HG02938 (cell line): ENCODE measurements around the gene POLR2A.
"Not testable (repeated sequence)": the region's sequence is repeated elsewhere in the genome, so short reads cannot be mapped to it uniquely, and the experiment has no call there.

Experiments used
- ATAC-seq: cut with Tn5 transposase; IDR thresholded peaks from one replicate; pipeline ENCODE4 v1.9.1; 2021; ENCODE audit warnings: mild to moderate bottlenecking, moderate library complexity; ENCODE audit not compliant: unreplicated experiment

The POLR2A gene

GRCh38 chr17:7460850-7461660 is 23.1 kb upstream of the POLR2A start:
- no peak for ATAC-seq

GRCh38 chr17:7462474-7463371 is 21.4 kb upstream of the POLR2A start:
- ATAC-seq, result no peak

- ATAC-seq, result no peak
These were observed 20.8 kb upstream of the POLR2A start for GRCh38 chr17:7463372-7463846.

- no peak for ATAC-seq
These were observed 20.1 kb upstream of the POLR2A start for GRCh38 chr17:7464081-7464480.

GRCh38 chr17:7465597-7466275 is 18.4 kb upstream of the POLR2A start:
- ATAC-seq, result no peak

GRCh38 chr17:7466318-7466638 is 17.9 kb upstream of the POLR2A start:
- ATAC-seq, result no peak

GRCh38 chr17:7466639-7467341 is 17.4 kb upstream of the POLR2A start:
- no peak for ATAC-seq

GRCh38 chr17:7467498-7467897 is 16.7 kb upstream of the POLR2A start:
- ATAC-seq, result no peak

- no peak for ATAC-seq
These were observed 15.9 kb upstream of the POLR2A start for GRCh38 chr17:7468290-7468689.

GRCh38 chr17:7468804-7469389 is 15.3 kb upstream of the POLR2A start:
- no peak for ATAC-seq

GRCh38 chr17:7469843-7470242 is 14.3 kb upstream of the POLR2A start:
- ATAC-seq, result not testable (repeated sequence)

- ATAC-seq, result not testable (repeated sequence)
These were observed 13.7 kb upstream of the POLR2A start for GRCh38 chr17:7470457-7470973.

- no peak for ATAC-seq
These were observed 12.4 kb upstream of the POLR2A start for GRCh38 chr17:7471729-7472128.

GRCh38 chr17:7474767-7475166 is 9.4 kb upstream of the POLR2A start:
- not testable (repeated sequence) for ATAC-seq

- ATAC-seq, result no peak
These were observed 8.3 kb upstream of the POLR2A start for GRCh38 chr17:7475764-7476422.

- ATAC-seq, result no peak
These were observed 7.7 kb upstream of the POLR2A start for GRCh38 chr17:7476494-7476893.

GRCh38 chr17:7476951-7477350 is 7.2 kb upstream of the POLR2A start:
- ATAC-seq, result no peak

GRCh38 chr17:7477392-7478275 is 6.5 kb upstream of the POLR2A start:
- ATAC-seq, result no peak
